ENCODE results near the gene ASB13.

Gene ASB13

DNA sequence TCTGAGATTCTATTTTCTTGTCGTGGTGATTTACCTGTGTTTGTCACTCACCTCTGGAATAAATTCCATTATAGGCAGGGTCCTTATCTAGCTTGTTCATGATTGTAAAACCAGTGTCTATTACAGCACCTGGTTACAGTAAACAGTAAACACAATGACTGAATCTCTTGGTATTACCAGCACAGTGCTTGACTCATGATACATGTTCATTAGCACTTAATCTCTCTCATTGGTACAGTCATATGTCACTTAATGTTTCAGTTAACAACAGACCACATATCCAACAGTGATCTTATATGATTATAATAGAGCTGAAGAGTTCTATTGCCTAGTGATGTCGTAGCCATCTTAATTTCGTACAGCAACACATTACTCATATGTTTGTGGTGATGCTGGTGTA lies 16.7 kb upstream of the ASB13 start:
- H3K27ac ChIP-seq: no peak overlapping the region
- TF ChIP-seq, protein P1, sequence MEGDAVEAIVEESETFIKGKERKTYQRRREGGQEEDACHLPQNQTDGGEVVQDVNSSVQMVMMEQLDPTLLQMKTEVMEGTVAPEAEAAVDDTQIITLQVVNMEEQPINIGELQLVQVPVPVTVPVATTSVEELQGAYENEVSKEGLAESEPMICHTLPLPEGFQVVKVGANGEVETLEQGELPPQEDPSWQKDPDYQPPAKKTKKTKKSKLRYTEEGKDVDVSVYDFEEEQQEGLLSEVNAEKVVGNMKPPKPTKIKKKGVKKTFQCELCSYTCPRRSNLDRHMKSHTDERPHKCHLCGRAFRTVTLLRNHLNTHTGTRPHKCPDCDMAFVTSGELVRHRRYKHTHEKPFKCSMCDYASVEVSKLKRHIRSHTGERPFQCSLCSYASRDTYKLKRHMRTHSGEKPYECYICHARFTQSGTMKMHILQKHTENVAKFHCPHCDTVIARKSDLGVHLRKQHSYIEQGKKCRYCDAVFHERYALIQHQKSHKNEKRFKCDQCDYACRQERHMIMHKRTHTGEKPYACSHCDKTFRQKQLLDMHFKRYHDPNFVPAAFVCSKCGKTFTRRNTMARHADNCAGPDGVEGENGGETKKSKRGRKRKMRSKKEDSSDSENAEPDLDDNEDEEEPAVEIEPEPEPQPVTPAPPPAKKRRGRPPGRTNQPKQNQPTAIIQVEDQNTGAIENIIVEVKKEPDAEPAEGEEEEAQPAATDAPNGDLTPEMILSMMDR (conservative IDR thresholded peaks at IDR 0.05): no peak

DNA sequence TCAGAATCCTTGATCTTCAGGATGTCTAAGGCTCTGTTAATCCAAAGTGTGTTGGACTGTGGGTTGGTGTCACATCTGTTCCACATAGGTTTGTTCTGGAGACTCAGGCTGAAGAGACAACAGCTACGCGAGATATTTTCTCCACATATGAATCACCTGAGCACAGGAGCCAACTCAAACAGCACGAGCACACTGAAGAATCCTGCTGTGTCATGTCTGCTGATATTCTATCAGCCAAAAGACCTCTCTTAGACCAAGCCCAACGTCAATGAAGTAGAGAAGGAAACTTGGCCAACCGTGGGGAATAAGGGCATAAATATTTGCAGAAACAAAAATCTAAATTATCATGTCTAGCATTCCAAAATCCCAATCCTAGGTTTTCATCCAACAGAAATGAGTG lies 15.5 kb upstream of the ASB13 start:
- no peak overlapping the region for H3K27ac ChIP-seq
- TF ChIP-seq, protein P1 (conservative IDR thresholded peaks at IDR 0.05): no peak

DNA sequence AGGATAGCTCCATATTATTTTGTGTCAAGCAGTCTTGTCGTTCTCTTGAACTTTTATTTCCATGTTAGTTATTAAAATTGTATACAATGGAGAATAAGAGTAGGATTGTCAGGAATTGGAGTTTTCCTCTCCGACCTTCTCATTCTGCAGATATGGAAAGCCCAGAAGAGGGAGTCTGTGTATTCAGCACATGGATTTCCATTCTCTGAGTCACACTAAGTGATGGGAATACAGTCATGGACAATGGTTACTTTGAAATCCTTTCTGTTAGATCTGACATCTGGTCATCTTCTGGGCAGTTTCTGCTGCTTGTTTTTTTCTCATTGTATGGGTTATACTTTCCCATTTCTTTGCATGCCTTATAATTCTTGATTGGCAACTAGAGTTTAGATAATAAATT lies 13.2 kb upstream of the ASB13 start:
- TF ChIP-seq, protein P1 (conservative IDR thresholded peaks at IDR 0.05): no peak
- no peak overlapping the region for H3K27ac ChIP-seq

DNA sequence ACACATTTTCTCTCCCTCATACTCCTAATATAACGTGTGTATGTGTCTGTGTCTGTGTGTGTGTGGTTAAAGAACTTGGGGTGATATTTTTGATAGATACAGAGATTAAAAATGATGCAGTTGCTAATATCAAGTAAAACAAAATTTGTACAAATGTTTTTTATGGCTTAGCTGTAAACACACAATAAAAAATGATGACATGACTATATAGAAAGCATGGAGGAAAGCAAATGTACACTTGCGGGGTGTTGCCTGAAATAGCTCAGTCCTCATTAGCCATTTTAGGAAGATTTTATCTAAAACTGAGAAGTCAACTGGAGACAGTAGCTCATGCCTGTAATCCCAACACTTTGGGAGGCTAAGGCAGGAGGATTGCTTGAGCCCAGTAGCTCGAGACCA lies 12.6 kb upstream of the ASB13 start:
- TF ChIP-seq, protein P1 (conservative IDR thresholded peaks at IDR 0.05): no peak
- no peak overlapping the region for H3K27ac ChIP-seq

DNA sequence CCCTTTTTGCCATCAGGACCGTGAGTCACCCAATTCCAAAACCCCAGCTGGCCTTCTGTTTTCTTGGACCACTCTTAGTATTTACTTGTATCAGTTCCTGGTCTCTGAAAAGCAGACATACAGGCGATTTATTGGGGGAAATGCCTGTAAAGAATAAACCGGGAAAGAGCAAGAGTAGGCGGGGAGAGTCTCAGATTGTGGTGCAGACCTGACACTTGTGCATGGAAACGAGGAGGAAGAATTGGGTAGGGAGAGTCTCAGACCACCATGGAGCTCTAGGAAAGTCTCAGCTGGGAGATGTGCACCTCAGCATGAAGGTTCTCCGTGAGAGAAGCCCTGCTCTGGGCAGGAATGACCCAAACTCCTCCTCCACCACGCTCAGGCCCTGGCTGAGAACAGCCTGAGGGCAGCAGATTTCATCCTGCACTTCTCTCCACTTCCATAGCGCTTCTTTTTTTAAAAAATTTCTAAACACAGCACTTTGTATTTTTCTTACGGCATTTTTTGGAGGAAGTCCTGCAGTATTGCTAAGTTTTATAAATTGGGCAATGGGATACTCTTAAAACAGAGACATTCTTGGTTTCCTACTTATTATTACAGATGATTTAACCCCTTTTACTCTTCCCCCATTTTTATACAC lies 12.1 kb upstream of the ASB13 start:
- TF ChIP-seq, protein P1 (conservative IDR thresholded peaks at IDR 0.05): no peak

DNA sequence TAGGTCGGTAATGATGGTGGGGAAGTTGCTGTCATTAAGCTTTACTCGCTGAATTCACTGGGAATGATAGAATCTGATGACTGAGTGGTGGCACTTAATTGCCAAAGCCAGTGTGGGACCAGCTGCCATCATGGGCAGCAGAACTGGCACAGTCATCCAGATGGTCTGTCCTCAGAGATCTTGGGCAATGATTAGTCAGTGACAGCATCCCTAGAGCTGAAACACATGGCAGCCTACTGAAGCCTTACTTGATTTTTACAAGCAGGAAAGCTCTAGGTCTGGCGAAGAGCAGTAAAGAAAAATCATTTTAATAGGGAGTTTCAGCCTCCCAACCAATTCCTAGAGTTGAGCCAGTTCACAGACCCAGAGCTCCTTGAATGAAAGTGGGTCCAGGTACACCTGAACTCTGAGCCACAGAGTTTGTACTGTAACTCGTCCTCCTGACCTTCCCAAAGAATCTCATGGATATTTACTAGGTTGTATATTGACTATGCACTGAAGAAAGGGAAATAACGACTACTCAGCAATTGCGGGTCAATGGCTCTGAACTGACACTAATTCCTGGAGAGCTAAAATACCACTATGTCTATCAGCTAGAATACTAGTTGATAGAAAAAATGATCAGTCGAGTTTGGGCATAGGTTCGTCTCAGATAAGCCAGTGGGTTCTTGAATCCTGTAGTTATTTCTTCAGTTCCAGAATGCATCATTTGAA lies 4.4 kb upstream of the ASB13 start:
- TF ChIP-seq, protein P1 (conservative IDR thresholded peaks at IDR 0.05): no peak
- no peak overlapping the region for H3K27ac ChIP-seq

More for the DNA sequence above, 12.1 kb upstream of the ASB13 start:
- H3K27ac ChIP-seq: no peak overlapping the region

DNA sequence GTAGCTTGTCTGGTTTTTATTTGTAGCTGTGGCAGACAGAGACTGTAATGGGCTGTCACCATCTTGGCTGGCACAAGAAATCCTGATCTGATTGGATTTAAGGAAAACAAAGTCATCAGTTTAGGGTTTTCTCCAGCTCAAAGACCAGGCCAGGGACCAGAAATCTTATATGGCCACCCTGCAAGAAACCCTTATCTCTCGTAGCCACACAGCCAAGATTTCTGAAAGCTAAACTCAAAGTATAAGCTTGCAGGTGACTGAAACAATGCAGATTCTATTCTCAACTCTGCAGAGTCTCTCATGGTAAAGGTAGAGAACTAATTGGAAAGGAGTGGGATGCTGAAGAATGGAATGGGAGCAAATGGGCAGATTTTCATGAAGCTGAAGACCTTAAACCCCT lies 3.2 kb upstream of the ASB13 start:
- TF ChIP-seq, protein P1 (conservative IDR thresholded peaks at IDR 0.05): no peak
- H3K27ac ChIP-seq: no peak overlapping the region

Measured in VCaP (cell line).